SK-N-SH treated with all-trans-retinoic acid at 6 μM for 48 hours (cell line): ENCODE data around the gene CRELD1.
"Not testable (repeated sequence)": the region's sequence is repeated elsewhere in the genome, so short reads cannot be mapped to it uniquely, and the experiment has no call there.

Experiments used
- ATAC-seq: fragments of 200-7000 bp; cut with Tn5 transposase; 3 replicates; pipeline ENCODE4 v1.9.1; 2020; ENCODE audit warnings: mild to moderate bottlenecking, moderate library complexity
- ARNTL ChIP-seq: fragments of 450-650 bp; formaldehyde crosslinking; IDR thresholded peaks from 2 replicates; pipeline ENCODE4 v1.5.0; 2020; ENCODE audit warnings: low read depth, mild to moderate bottlenecking, moderate library complexity, borderline replicate concordance
- BACH2 ChIP-seq: fragments of 250-450 bp; sonication (Bioruptor Pico); IDR thresholded peaks from 2 replicates; pipeline ENCODE4 v1.9.0; 2021; ENCODE audit warnings: mild to moderate bottlenecking, borderline replicate concordance
- CREB5 ChIP-seq: fragments of 250-450 bp; sonication (Bioruptor Pico); IDR thresholded peaks from 2 replicates; pipeline ENCODE4 v1.5.1; 2020; ENCODE audit warnings: low read depth, mild to moderate bottlenecking, moderate library complexity
- CSDC2 ChIP-seq: fragments of 250-450 bp; sonication (Bioruptor Pico); IDR thresholded peaks from 2 replicates; pipeline ENCODE4 v1.5.0; 2020; ENCODE audit warnings: mild to moderate bottlenecking, moderate library complexity
- ESRRG ChIP-seq: fragments of 250-450 bp; sonication (Bioruptor Pico); IDR thresholded peaks from 2 replicates; pipeline ENCODE4 v1.6.1; 2021; ENCODE audit warnings: mild to moderate bottlenecking
- GLIS3 ChIP-seq: fragments of 250-450 bp; sonication (Bioruptor Pico); IDR thresholded peaks from 2 replicates; pipeline ENCODE4 v1.5.0; 2020; ENCODE audit warnings: mild to moderate bottlenecking, moderate library complexity
- ISL1 ChIP-seq: fragments of 250-450 bp; sonication (Bioruptor Pico); IDR thresholded peaks from 2 replicates; pipeline ENCODE4 v2.1.2; 2022; ENCODE audit warnings: mild to moderate bottlenecking, moderate library complexity
- OSR1 ChIP-seq: fragments of 250-450 bp; sonication (Bioruptor Pico); IDR thresholded peaks from 2 replicates; pipeline ENCODE4 v1.8.0; 2022; ENCODE audit warnings: moderate library complexity, mild to moderate bottlenecking, inconsistent platforms
- PATZ1 ChIP-seq: fragments of 250-450 bp; sonication (Bioruptor Pico); IDR thresholded peaks from 2 replicates; pipeline ENCODE4 v1.8.0; 2020; ENCODE audit warnings: mild to moderate bottlenecking, moderate library complexity, borderline replicate concordance
- POU6F1 ChIP-seq: fragments of 250-450 bp; sonication (Bioruptor Pico); IDR thresholded peaks from 2 replicates; pipeline ENCODE4 v1.8.0; 2021; ENCODE audit warnings: low read depth, mild to moderate bottlenecking, moderate library complexity, borderline replicate concordance
- PPARA ChIP-seq: fragments of 250-450 bp; sonication (Bioruptor Pico); IDR thresholded peaks from 2 replicates; pipeline ENCODE4 v1.5.0; 2020; ENCODE audit warnings: mild to moderate bottlenecking, borderline replicate concordance
- RARB ChIP-seq: fragments of 250-450 bp; sonication (Bioruptor Pico); IDR thresholded peaks from 2 replicates; pipeline ENCODE4 v1.8.0; 2021; ENCODE audit warnings: mild to moderate bottlenecking, moderate library complexity
- SNAI2 ChIP-seq: fragments of 250-450 bp; sonication (Bioruptor Pico); IDR thresholded peaks from 2 replicates; pipeline ENCODE4 v1.5.0; 2020; ENCODE audit warnings: mild to moderate bottlenecking, moderate library complexity
- TCF4 ChIP-seq: fragments of 250-450 bp; sonication (Bioruptor Pico); IDR thresholded peaks from 2 replicates; pipeline ENCODE4 v1.8.0; 2021; ENCODE audit warnings: mild to moderate bottlenecking, moderate library complexity, borderline replicate concordance
- TOX ChIP-seq: fragments of 250-450 bp; sonication (Bioruptor Pico); IDR thresholded peaks from 2 replicates; pipeline ENCODE4 v1.8.0; 2021; ENCODE audit warnings: mild to moderate bottlenecking, moderate library complexity, borderline replicate concordance
- ZC3H10 ChIP-seq: fragments of 250-450 bp; sonication (Bioruptor Pico); IDR thresholded peaks from 2 replicates; pipeline ENCODE4 v1.5.1; 2021; ENCODE audit warnings: mild to moderate bottlenecking, moderate library complexity
- ZFP3 ChIP-seq: fragments of 250-450 bp; sonication (Bioruptor Pico); IDR thresholded peaks from 2 replicates; pipeline ENCODE4 v1.5.0; 2020; ENCODE audit warnings: mild to moderate bottlenecking, moderate library complexity
- ZFP30 ChIP-seq: fragments of 450-650 bp; formaldehyde crosslinking; IDR thresholded peaks from 2 replicates; pipeline ENCODE4 v1.5.0; 2022; ENCODE audit warnings: mild to moderate bottlenecking, moderate library complexity
- ZNF565 ChIP-seq: fragments of 450-650 bp; formaldehyde crosslinking; conservative IDR thresholded peaks from 2 replicates; pipeline ENCODE4 v1.5.0; 2020; ENCODE audit warnings: low read depth, mild to moderate bottlenecking, moderate library complexity
- ZNF70 ChIP-seq: fragments of 450-650 bp; formaldehyde crosslinking; IDR thresholded peaks from 2 replicates; pipeline ENCODE4 v1.5.0; 2020; ENCODE audit warnings: mild to moderate bottlenecking, moderate library complexity
- ZNF8 ChIP-seq: fragments of 450-650 bp; formaldehyde crosslinking; IDR thresholded peaks from 2 replicates; pipeline ENCODE4 v1.5.0; 2020; ENCODE audit warnings: mild to moderate bottlenecking, moderate library complexity

Gene CRELD1

GRCh38 chr3:9935966-9936510 lies 2.4 kb downstream of the CRELD1 start:
- no peak for TF ChIP-seq ESRRG (CRISPR knock-in tag)
- no peak for TF ChIP-seq POU6F1 (CRISPR knock-in tag)
- no peak for TF ChIP-seq TOX
- no peak for TF ChIP-seq BACH2 (CRISPR knock-in tag)
- no peak for TF ChIP-seq PATZ1
- TF ChIP-seq TCF4 (CRISPR knock-in tag) = no peak
- TF ChIP-seq ZC3H10 = no peak
- no peak for TF ChIP-seq PPARA
- no peak for TF ChIP-seq GLIS3 (CRISPR knock-in tag)
- TF ChIP-seq RARB = no peak
- TF ChIP-seq ZNF8 (CRISPR knock-in tag) = no peak
- TF ChIP-seq ARNTL = no peak
- no peak for TF ChIP-seq ZFP3 (CRISPR knock-in tag)
- no peak for TF ChIP-seq SNAI2 (CRISPR knock-in tag)
- TF ChIP-seq OSR1 (CRISPR knock-in tag) = no peak
- no peak for TF ChIP-seq CSDC2
- no peak for TF ChIP-seq CREB5 (CRISPR knock-in tag)
- no peak for TF ChIP-seq ISL1 (CRISPR knock-in tag)
- no peak for TF ChIP-seq ZNF565 (CRISPR knock-in tag)
- ATAC-seq = no peak

GRCh38 chr3:9937486-9938238 lies 4.0 kb downstream of the CRELD1 start:
- no peak for TF ChIP-seq ARNTL
- TF ChIP-seq ZNF70 (CRISPR knock-in tag) = no peak
- TF ChIP-seq ZFP30 = no peak
- TF ChIP-seq RARB = no peak
- TF ChIP-seq ISL1 (CRISPR knock-in tag) = no peak
- no peak for TF ChIP-seq OSR1 (CRISPR knock-in tag)
- no peak for TF ChIP-seq BACH2 (CRISPR knock-in tag)
- TF ChIP-seq TCF4 (CRISPR knock-in tag) = no peak
- no peak for TF ChIP-seq GLIS3 (CRISPR knock-in tag)
- no peak for TF ChIP-seq ZFP3 (CRISPR knock-in tag)
- TF ChIP-seq PATZ1 = no peak
- TF ChIP-seq CREB5 (CRISPR knock-in tag) = no peak
- TF ChIP-seq SNAI2 (CRISPR knock-in tag) = no peak
- no peak for ATAC-seq

GRCh38 chr3:9938966-9939365 lies 5.3 kb downstream of the CRELD1 start:
- TF ChIP-seq TOX (no peak), PATZ1 (no peak), TCF4 (CRISPR knock-in tag) (no peak), POU6F1 (CRISPR knock-in tag) (no peak), ZNF565 (CRISPR knock-in tag) (no peak), SNAI2 (CRISPR knock-in tag) (no peak), ARNTL (no peak)
- ATAC-seq = no peak

GRCh38 chr3:9939906-9940305 lies 6.3 kb downstream of the CRELD1 start:
- ATAC-seq = not testable (repeated sequence)
